ENCODE results near the gene TMC4.

The TMC4 gene

GRCh38 chr19:54137699-54138488 is 35.1 kb downstream of the TMC4 start, which contains the start of gene CNOT3:
Gene CNOT3, plus strand, starts transcription at chr19:54137762. Its CDS starts 5,217 bp downstream, at chr19:54142979.
- H3K9me3 ChIP-seq (ENCODE audit: control insufficient read depth, insufficient read depth, low read length) = no peaks in the 10 kb centered on the region
- peak within 1 kb of the TSS; percentile 82 for H3K9ac ChIP-seq (ENCODE audit: low read depth, low read length)
- peak within 1 kb of the TSS; percentile 75 for H3K4me3 ChIP-seq (ENCODE audit: low read depth, low read length)
- no peaks in the 10 kb centered on the region for H3K27me3 ChIP-seq (ENCODE audit: control insufficient read depth, insufficient read depth, low read length)
- peak within 1 kb of the TSS; percentile 95 for H3K27ac ChIP-seq (ENCODE audit: low read depth, low read length)
- H3K36me3 ChIP-seq (ENCODE audit: control insufficient read depth, insufficient read depth, low read length) = peaks cover 39% of the 10 kb centered on the region
- peaks cover 7% of the 10 kb centered on the region for H3K4me1 ChIP-seq (ENCODE audit: control insufficient read depth, insufficient read depth, low read length)

DNA sequence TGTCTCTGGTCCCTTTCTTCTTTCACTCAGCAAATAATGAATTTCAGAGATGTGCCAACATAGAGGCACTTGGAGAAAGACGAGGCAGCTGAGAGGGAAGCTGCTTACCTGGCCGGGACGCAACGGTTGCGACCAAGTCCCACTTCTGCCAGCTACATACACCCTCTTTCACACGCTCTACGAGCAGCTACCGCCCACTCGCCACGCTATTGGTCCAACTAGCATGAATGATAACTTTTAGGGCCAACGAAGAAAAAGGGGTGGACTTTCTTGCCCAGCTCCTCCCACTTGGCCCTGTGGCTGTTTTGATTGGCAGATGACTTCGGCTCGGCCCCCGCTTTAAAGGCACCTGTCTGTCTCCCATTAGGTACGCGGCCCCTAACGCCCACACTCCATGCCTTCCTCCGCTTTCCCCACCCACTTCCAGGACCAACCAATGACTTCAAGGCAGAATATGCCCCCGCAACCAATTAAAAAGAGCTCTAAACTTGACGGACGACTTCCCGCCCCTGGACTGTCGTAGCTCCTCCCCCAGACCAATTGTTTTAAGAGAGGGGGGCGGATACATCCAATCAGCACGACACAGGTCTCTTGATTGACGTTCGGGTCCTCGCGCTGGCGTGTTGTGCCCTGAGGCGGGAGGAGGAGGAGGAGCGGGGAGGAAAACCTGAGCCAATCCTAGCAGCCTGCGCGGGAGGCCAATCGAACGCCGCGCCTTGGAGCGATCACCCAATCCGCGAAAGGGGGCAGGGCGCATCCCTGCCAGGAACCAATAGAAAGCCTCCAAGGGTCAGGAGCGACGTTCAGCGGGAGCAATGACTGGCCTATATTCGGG is 35.9 kb downstream of the TMC4 start:
- Histone ChIP-seq H3K9ac (ENCODE audit: low read depth, low read length) (peak overlapping the region; percentile 56), H3K4me1 (ENCODE audit: control insufficient read depth, insufficient read depth, low read length) (peaks cover 7% of the 10 kb centered on the region), H3K27ac (ENCODE audit: low read depth, low read length) (peak overlapping the region; percentile 95), H3K9me3 (ENCODE audit: control insufficient read depth, insufficient read depth, low read length) (no peaks in the 10 kb centered on the region), H3K27me3 (ENCODE audit: control insufficient read depth, insufficient read depth, low read length) (no peaks in the 10 kb centered on the region), H3K4me3 (ENCODE audit: low read depth, low read length) (peak overlapping the region; percentile 75), H3K36me3 (ENCODE audit: control insufficient read depth, insufficient read depth, low read length) (peaks cover 31% of the 10 kb centered on the region)

DNA sequence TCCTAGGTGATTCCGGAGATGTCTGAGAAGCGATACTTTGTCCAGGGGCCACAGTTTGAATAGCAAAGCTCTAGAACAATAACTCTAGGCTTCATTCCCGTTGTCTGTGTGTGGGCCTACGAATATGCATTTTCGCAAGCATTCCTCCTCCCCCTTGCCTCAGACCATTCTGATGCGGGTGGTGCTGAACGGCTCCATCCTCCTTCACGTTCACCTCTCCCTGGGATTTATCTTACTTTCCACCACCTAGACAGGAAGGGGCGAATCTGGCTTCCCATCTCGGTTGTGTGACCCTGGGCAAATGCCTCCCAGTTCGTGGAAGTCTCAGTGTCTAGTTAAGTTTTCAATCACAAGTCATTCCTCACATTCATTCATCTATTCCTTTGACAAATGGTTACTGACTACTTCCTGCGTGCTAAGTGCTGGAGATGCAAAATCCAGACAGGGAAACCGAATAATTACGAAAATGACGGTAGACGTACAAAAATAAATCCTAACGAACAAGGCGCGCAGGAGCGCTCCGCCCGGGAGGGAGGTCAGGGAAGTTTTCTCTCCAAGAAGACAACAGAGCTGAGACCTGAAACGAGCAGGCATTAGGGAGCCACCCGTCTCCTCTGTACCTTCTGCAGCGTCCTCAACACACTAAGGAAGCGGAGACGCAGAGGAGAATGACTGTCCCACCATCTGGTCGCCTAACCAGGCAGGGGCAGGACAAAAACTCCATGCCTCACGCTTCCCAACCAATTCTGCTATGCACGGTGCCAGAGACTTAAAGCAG is 36.7 kb downstream of the TMC4 start:
- Histone ChIP-seq H3K9me3 (ENCODE audit: control insufficient read depth, insufficient read depth, low read length) (no peaks in the 10 kb centered on the region), H3K4me1 (ENCODE audit: control insufficient read depth, insufficient read depth, low read length) (peaks cover 7% of the 10 kb centered on the region), H3K36me3 (ENCODE audit: control insufficient read depth, insufficient read depth, low read length) (peaks cover 31% of the 10 kb centered on the region), H3K4me3 (ENCODE audit: low read depth, low read length) (peak overlapping the region; percentile 75), H3K9ac (ENCODE audit: low read depth, low read length) (peak overlapping the region; percentile 56), H3K27me3 (ENCODE audit: control insufficient read depth, insufficient read depth, low read length) (no peaks in the 10 kb centered on the region), H3K27ac (ENCODE audit: low read depth, low read length) (peak overlapping the region; percentile 90)

DNA sequence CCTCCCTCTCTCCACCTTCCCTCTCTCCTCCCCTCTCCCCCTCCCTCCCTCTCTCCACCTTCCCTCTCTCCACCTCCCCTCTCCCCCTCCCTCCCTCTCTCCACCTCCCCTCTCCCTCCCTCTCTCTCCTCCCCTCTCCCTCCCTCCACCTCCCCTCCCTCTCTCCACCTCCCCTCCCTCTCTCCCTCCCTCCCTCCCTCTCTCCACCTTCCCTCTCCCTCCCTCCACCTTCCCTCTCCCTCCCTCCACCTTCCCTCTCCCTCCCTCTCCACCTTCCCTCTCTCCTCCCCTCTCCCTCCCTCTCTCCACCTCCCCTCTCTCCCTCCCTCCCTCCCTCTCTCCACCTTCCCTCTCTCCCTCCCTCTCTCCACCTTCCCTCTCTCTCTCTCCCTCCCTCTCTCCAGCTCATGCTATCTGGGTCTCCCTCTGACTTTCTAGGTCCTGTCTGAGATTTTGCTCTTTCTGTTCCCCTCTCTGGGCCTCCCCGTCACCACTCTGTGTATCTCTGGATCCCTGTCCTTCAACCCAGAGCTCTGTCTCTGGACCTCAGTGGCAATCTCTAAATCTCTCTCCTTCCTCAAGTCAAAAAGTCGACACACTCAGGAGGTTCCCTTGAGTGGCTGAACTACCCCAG is 38.9 kb downstream of the TMC4 start:
- no peak overlapping the region for H3K4me3 ChIP-seq (ENCODE audit: low read depth, low read length)
- peaks cover 27% of the 10 kb centered on the region for H3K36me3 ChIP-seq (ENCODE audit: control insufficient read depth, insufficient read depth, low read length)
- H3K27me3 ChIP-seq (ENCODE audit: control insufficient read depth, insufficient read depth, low read length) = no peaks in the 10 kb centered on the region
- H3K9me3 ChIP-seq (ENCODE audit: control insufficient read depth, insufficient read depth, low read length) = no peaks in the 10 kb centered on the region
- H3K27ac ChIP-seq (ENCODE audit: low read depth, low read length) = no peak overlapping the region
- peaks cover 7% of the 10 kb centered on the region for H3K4me1 ChIP-seq (ENCODE audit: control insufficient read depth, insufficient read depth, low read length)
- no peak overlapping the region for H3K9ac ChIP-seq (ENCODE audit: low read depth, low read length)

DNA sequence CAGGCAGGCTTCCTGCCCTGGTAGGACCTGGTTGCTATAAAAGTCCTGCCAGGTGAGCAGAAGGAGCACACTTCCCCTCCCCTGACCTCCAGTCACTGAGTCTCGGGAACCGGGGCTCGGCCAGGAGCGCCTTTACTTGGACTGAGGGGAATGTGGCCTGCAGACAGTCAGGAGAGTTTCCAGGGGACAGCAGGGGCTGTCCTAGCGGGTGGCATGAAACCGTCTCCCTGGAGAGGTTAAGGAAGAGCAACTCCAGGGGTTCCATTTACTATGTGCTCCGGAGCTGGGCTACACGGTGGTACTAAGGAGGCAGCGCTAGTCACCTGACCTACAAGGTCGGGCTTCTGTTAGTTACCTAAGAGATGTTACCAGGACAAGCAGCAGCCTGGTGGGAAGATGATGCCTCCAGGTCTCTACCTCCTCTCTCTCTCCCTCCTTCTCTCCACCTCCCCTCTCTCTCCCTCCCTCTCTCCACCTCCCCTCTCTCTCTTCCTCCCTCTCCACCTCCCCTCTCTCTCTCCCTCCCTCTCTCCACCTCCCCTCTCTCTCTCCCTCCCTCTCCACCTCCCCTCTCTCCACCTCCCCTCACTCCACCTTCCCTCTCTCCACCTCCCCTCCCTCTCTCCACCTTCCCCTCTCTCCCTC is 39.5 kb downstream of the TMC4 start:
- Histone ChIP-seq H3K27ac (ENCODE audit: low read depth, low read length) (no peak overlapping the region), H3K4me3 (ENCODE audit: low read depth, low read length) (no peak overlapping the region), H3K36me3 (ENCODE audit: control insufficient read depth, insufficient read depth, low read length) (peaks cover 31% of the 10 kb centered on the region), H3K9me3 (ENCODE audit: control insufficient read depth, insufficient read depth, low read length) (no peaks in the 10 kb centered on the region), H3K4me1 (ENCODE audit: control insufficient read depth, insufficient read depth, low read length) (peaks cover 7% of the 10 kb centered on the region; the same call in 1 of the 2 replicates), H3K27me3 (ENCODE audit: control insufficient read depth, insufficient read depth, low read length) (no peaks in the 10 kb centered on the region), H3K9ac (ENCODE audit: low read depth, low read length) (no peak overlapping the region)

GRCh38 chr19:54129617-54129996 is 43.4 kb downstream of the TMC4 start:
- Histone ChIP-seq H3K9me3 (ENCODE audit: control insufficient read depth, insufficient read depth, low read length) (no peaks in the 10 kb centered on the region), H3K27ac (ENCODE audit: low read depth, low read length) (no peak overlapping the region), H3K9ac (ENCODE audit: low read depth, low read length) (no peak overlapping the region), H3K4me1 (ENCODE audit: control insufficient read depth, insufficient read depth, low read length) (no peaks in the 10 kb centered on the region), H3K4me3 (ENCODE audit: low read depth, low read length) (no peak overlapping the region), H3K36me3 (ENCODE audit: control insufficient read depth, insufficient read depth, low read length) (peaks cover 64% of the 10 kb centered on the region), H3K27me3 (ENCODE audit: control insufficient read depth, insufficient read depth, low read length) (no peaks in the 10 kb centered on the region)

DNA sequence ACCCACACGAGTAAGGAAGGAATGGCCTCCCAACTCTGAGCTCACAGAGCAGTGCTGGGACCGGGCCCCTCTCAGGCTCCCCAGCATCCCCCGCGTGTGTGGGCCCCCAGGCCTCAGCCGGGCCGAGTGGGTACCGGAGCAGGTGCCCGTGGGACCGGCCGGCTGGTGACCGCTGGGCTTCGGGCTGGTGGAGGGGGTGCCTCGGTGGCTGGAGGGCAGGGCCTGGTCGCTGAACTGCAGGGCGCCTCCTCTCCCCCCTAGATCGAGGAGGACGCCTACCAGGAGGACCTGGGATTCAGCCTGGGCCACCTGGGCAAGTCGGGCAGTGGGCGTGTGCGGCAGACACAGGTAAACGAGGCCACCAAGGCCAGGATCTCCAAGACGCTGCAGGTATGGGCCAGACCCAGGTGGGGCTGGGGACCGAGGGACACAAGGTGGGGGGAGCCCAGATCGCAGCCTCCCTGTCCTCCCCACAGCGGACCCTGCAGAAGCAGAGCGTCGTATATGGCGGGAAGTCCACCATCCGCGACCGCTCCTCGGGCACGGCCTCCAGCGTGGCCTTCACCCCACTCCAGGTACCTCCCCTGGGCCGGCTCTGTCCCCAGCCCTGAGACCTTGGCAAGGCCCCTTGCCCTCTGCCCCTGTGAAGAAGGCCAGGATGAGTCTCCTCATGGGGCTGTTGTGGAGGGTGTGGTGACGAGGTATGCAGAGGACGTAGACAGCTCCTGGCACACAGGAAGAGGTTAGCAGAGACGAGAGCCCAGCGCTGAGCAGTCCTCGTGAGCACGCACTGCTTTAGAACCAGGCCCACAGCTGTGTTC is 44.0 kb downstream of the TMC4 start:
- Histone ChIP-seq H3K4me1 (ENCODE audit: control insufficient read depth, insufficient read depth, low read length) (no peaks in the 10 kb centered on the region), H3K36me3 (ENCODE audit: control insufficient read depth, insufficient read depth, low read length) (peaks cover 70% of the 10 kb centered on the region), H3K4me3 (ENCODE audit: low read depth, low read length) (no peak overlapping the region), H3K27ac (ENCODE audit: low read depth, low read length) (no peak overlapping the region), H3K9ac (ENCODE audit: low read depth, low read length) (no peak overlapping the region), H3K9me3 (ENCODE audit: control insufficient read depth, insufficient read depth, low read length) (no peaks in the 10 kb centered on the region), H3K27me3 (ENCODE audit: control insufficient read depth, insufficient read depth, low read length) (no peaks in the 10 kb centered on the region)

DNA sequence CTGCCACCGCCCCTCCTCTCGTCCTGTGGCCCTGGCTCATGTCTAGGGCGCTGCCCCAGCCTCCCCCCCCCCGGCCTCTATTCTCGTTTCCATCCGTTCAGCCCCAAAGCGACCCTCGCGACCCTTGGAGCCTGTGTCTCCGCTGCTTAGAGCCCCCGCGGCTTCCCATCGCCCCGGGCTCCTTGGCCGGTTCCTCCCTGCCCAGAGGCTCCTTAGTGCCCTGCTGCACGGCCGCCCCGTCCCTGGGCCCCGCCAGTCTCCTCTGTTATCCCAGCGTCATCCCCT is 44.6 kb downstream of the TMC4 start:
- Histone ChIP-seq H3K9me3 (ENCODE audit: control insufficient read depth, insufficient read depth, low read length) (no peaks in the 10 kb centered on the region), H3K9ac (ENCODE audit: low read depth, low read length) (no peak overlapping the region), H3K4me3 (ENCODE audit: low read depth, low read length) (no peak overlapping the region), H3K36me3 (ENCODE audit: control insufficient read depth, insufficient read depth, low read length) (peaks cover 76% of the 10 kb centered on the region), H3K27me3 (ENCODE audit: control insufficient read depth, insufficient read depth, low read length) (no peaks in the 10 kb centered on the region), H3K27ac (ENCODE audit: low read depth, low read length) (no peak overlapping the region), H3K4me1 (ENCODE audit: control insufficient read depth, insufficient read depth, low read length) (no peaks in the 10 kb centered on the region)

GRCh38 chr19:54127688-54128440 is 45.1 kb downstream of the TMC4 start:
- Histone ChIP-seq H3K27ac (ENCODE audit: low read depth, low read length) (no peak overlapping the region), H3K9ac (ENCODE audit: low read depth, low read length) (no peak overlapping the region), H3K27me3 (ENCODE audit: control insufficient read depth, insufficient read depth, low read length) (no peaks in the 10 kb centered on the region), H3K36me3 (ENCODE audit: control insufficient read depth, insufficient read depth, low read length) (peaks cover 81% of the 10 kb centered on the region), H3K9me3 (ENCODE audit: control insufficient read depth, insufficient read depth, low read length) (no peaks in the 10 kb centered on the region), H3K4me3 (ENCODE audit: low read depth, low read length) (no peak overlapping the region), H3K4me1 (ENCODE audit: control insufficient read depth, insufficient read depth, low read length) (no peaks in the 10 kb centered on the region)
